WTC11 (cell line): Measurements from ENCODE around the gene OTULIN. TPM values are rescaled to one million over a fixed set of nuclear protein-coding genes. Genes with fewer than 3 reads are reported as not detected.

Source experiments
- ATAC-seq: fragments of 200-7000 bp; cut with Tn5 transposase; 2 replicates; pipeline ENCODE4 v1.10.0; 2021; ENCODE audit warnings: mild to moderate bottlenecking, moderate library complexity
- CTCF ChIA-PET: fragments of 300-600 bp; sonication (Branson Sonifier 250); formaldehyde crosslinking; loops from one replicate; lab custom pipeline; 2021; ENCODE audit warnings: antibody characterized with exemption; lab: Charles Lee
- POLR2A ChIA-PET: fragments of 350-600 bp; sonication (Branson Sonifier 250); formaldehyde crosslinking; loops from one replicate; lab custom pipeline; 2021; ENCODE audit warnings: antibody characterized with exemption; lab: Charles Lee
- DNase-seq: peaks from one replicate; pipeline ENCODE4 v3.0.0; 2021; ENCODE audit warnings: low spot score
- H3K27ac Mint-ChIP-seq: 2 replicates; pipeline ENCODE4 v1.8.0; 2021; ENCODE audit warnings: mixed read lengths
- H3K27me3 Mint-ChIP-seq: 2 replicates; pipeline ENCODE4 v1.8.0; 2021; ENCODE audit warnings: low read depth, mild to moderate bottlenecking, moderate library complexity, mixed read lengths
- H3K36me3 Mint-ChIP-seq: 2 replicates; pipeline ENCODE4 v1.8.0; 2021; ENCODE audit warnings: mixed read lengths
- H3K4me1 Mint-ChIP-seq: 2 replicates; pipeline ENCODE4 v1.8.0; 2022; ENCODE audit warnings: mixed read lengths
- H3K4me3 Mint-ChIP-seq: 2 replicates; pipeline ENCODE4 v1.8.0; 2021; ENCODE audit warnings: mild to moderate bottlenecking, moderate library complexity, mixed read lengths
- H3K9me3 Mint-ChIP-seq: 2 replicates; pipeline ENCODE4 v1.8.0; 2021; ENCODE audit warnings: mixed read lengths
- AR ChIP-seq: fragments of 250-450 bp; sonication (Bioruptor Pico); IDR thresholded peaks from 2 replicates; pipeline ENCODE4 v1.9.0; 2021; ENCODE audit warnings: mild to moderate bottlenecking
- ATF2 ChIP-seq: sonication (generic); formaldehyde crosslinking; IDR thresholded peaks from 2 replicates; pipeline ENCODE4 v1.8.1; 2022; ENCODE audit warnings: low read depth, missing genetic modification reagents, borderline replicate concordance
- CBFB ChIP-seq: sonication (generic); formaldehyde crosslinking; IDR thresholded peaks from 2 replicates; pipeline ENCODE4 v1.8.1; 2022; ENCODE audit warnings: mild to moderate bottlenecking, low read depth, missing genetic modification reagents
- E2F5 ChIP-seq: sonication (generic); formaldehyde crosslinking; IDR thresholded peaks from 2 replicates; pipeline ENCODE4 v1.8.1; 2022; ENCODE audit warnings: mild to moderate bottlenecking, moderate library complexity, missing genetic modification reagents
- EMX1 ChIP-seq: fragments of 250-450 bp; sonication (Bioruptor Pico); IDR thresholded peaks from 2 replicates; pipeline ENCODE4 v1.8.0; 2021; ENCODE audit warnings: mild to moderate bottlenecking
- GABPB1 ChIP-seq: sonication (generic); formaldehyde crosslinking; IDR thresholded peaks from 2 replicates; pipeline ENCODE4 v1.8.1; 2023; ENCODE audit warnings: mild to moderate bottlenecking, missing genetic modification reagents
- GTF2I ChIP-seq: fragments of 250-450 bp; sonication (Bioruptor Pico); conservative IDR thresholded peaks from 2 replicates; pipeline ENCODE4 v1.4.0; 2021; ENCODE audit warnings: mild to moderate bottlenecking
- HMGA2 ChIP-seq: fragments of 250-450 bp; sonication (Bioruptor Pico); IDR thresholded peaks from 2 replicates; pipeline ENCODE4 v1.4.0; 2021; ENCODE audit warnings: mild to moderate bottlenecking, moderate library complexity
- JUN ChIP-seq: sonication (generic); formaldehyde crosslinking; IDR thresholded peaks from 2 replicates; pipeline ENCODE4 v1.8.0; 2023; ENCODE audit warnings: mild to moderate bottlenecking, missing genetic modification reagents
- KAT7 ChIP-seq: sonication (generic); formaldehyde crosslinking; IDR thresholded peaks from 2 replicates; pipeline ENCODE4 v1.8.1; 2023; ENCODE audit warnings: missing genetic modification reagents, mild to moderate bottlenecking, borderline replicate concordance
- NFATC4 ChIP-seq: fragments of 250-450 bp; sonication (Bioruptor Pico); IDR thresholded peaks from 2 replicates; pipeline ENCODE4 v1.9.0; 2021; ENCODE audit warnings: mild to moderate bottlenecking
- NFYB ChIP-seq: sonication (generic); formaldehyde crosslinking; conservative IDR thresholded peaks from 2 replicates; pipeline ENCODE4 v1.8.0; 2022; ENCODE audit warnings: low read depth, missing genetic modification reagents
- NR2C2 ChIP-seq: sonication (generic); formaldehyde crosslinking; IDR thresholded peaks from 2 replicates; pipeline ENCODE4 v1.8.0; 2022; ENCODE audit warnings: mild to moderate bottlenecking, missing genetic modification reagents
- NR3C1 ChIP-seq: sonication (generic); formaldehyde crosslinking; conservative IDR thresholded peaks from 2 replicates; pipeline ENCODE4 v1.8.1; 2023; ENCODE audit warnings: low read depth, mild to moderate bottlenecking, missing genetic modification reagents
- PRRX2 ChIP-seq: fragments of 250-450 bp; sonication (Bioruptor Pico); IDR thresholded peaks from 2 replicates; pipeline ENCODE4 v1.8.0; 2021; ENCODE audit warnings: mild to moderate bottlenecking
- RELA ChIP-seq: sonication (generic); formaldehyde crosslinking; IDR thresholded peaks from 2 replicates; pipeline ENCODE4 v1.8.1; 2022; ENCODE audit warnings: missing genetic modification reagents, mild to moderate bottlenecking, borderline replicate concordance
- SMAD3 ChIP-seq: sonication (generic); formaldehyde crosslinking; IDR thresholded peaks from 2 replicates; pipeline ENCODE4 v1.8.0; 2022; ENCODE audit warnings: missing genetic modification reagents, mild to moderate bottlenecking, borderline replicate concordance
- SOX15 ChIP-seq: fragments of 250-450 bp; sonication (Bioruptor Pico); IDR thresholded peaks from 2 replicates; pipeline ENCODE4 v1.9.0; 2021; ENCODE audit warnings: mild to moderate bottlenecking
- TCF7 ChIP-seq: sonication (generic); formaldehyde crosslinking; IDR thresholded peaks from 2 replicates; pipeline ENCODE4 v1.8.0; 2022; ENCODE audit warnings: mild to moderate bottlenecking, low read depth, missing genetic modification reagents, moderate library complexity
- TP53 ChIP-seq: sonication (generic); formaldehyde crosslinking; IDR thresholded peaks from 2 replicates; pipeline ENCODE4 v1.8.1; 2023; ENCODE audit warnings: mild to moderate bottlenecking, missing genetic modification reagents
- ZBTB21 ChIP-seq: sonication (generic); formaldehyde crosslinking; IDR thresholded peaks from 2 replicates; pipeline ENCODE4 v1.8.1; 2023; ENCODE audit warnings: mild to moderate bottlenecking, missing genetic modification reagents, borderline replicate concordance
- ZMAT4 ChIP-seq: fragments of 250-450 bp; sonication (Bioruptor Pico); IDR thresholded peaks from 2 replicates; pipeline ENCODE4 v1.9.0; 2021; ENCODE audit warnings: mild to moderate bottlenecking
- ZNF121 ChIP-seq: sonication (generic); formaldehyde crosslinking; IDR thresholded peaks from 2 replicates; pipeline ENCODE4 v1.8.0; 2023; ENCODE audit warnings: missing genetic modification reagents
- ZNF219 ChIP-seq: sonication (generic); formaldehyde crosslinking; IDR thresholded peaks from 2 replicates; pipeline ENCODE4 v1.8.0; 2023; ENCODE audit warnings: missing genetic modification reagents, mild to moderate bottlenecking, borderline replicate concordance
- ZNF232 ChIP-seq: sonication (generic); formaldehyde crosslinking; IDR thresholded peaks from 2 replicates; pipeline ENCODE4 v1.8.0; 2022; ENCODE audit warnings: mild to moderate bottlenecking, missing genetic modification reagents
- ZNF416 ChIP-seq: fragments of 250-450 bp; sonication (Bioruptor Pico); IDR thresholded peaks from 2 replicates; pipeline ENCODE4 v1.9.0; 2021; ENCODE audit warnings: mild to moderate bottlenecking, inconsistent platforms
- ZNF423 ChIP-seq: fragments of 250-450 bp; sonication (Bioruptor Pico); IDR thresholded peaks from 2 replicates; pipeline ENCODE4 v2.1.2; 2022; ENCODE audit warnings: mild to moderate bottlenecking, moderate library complexity
- total RNA-seq: library from RNA; stranded (reverse); gene quantifications from 3 replicates; pipeline ENCODE4 v1.2.3, GENCODE V29; 2021

OTULIN gene
- total RNA-seq, 1 experiment from 2014 or later, result 25.0 TPM

GRCh38 chr5:14674983-14675854 is 10.7 kb downstream of the OTULIN start:
- no peak overlapping the region for H3K4me3 Mint-ChIP-seq
- no peak for TF ChIP-seq JUN (CRISPR knock-in tag)
- TF ChIP-seq TP53 (CRISPR knock-in tag), result no peak
- TF ChIP-seq RELA (CRISPR knock-in tag), result no peak
- TF ChIP-seq AR (CRISPR knock-in tag), result no peak
- TF ChIP-seq ZNF219 (CRISPR knock-in tag), result no peak
- no peak for TF ChIP-seq ZNF121
- no peak for TF ChIP-seq ZNF232 (CRISPR knock-in tag)
- no peak for TF ChIP-seq SMAD3
- no peak for TF ChIP-seq NR3C1 (CRISPR knock-in tag)
- no peak for TF ChIP-seq KAT7
- no peak for TF ChIP-seq EMX1 (CRISPR knock-in tag)
- no peak for TF ChIP-seq ZMAT4 (CRISPR knock-in tag)
- TF ChIP-seq GTF2I (CRISPR knock-in tag), result no peak
- no peak for TF ChIP-seq HMGA2 (CRISPR knock-in tag)
- TF ChIP-seq E2F5 (CRISPR knock-in tag), result no peak
- no peak for TF ChIP-seq NR2C2 (CRISPR knock-in tag)
- TF ChIP-seq SOX15, result no peak
- TF ChIP-seq CBFB, result no peak
- TF ChIP-seq ZBTB21 (CRISPR knock-in tag), result no peak
- TF ChIP-seq, all 79 proteins: peak for 0
- H3K4me1 Mint-ChIP-seq, result peaks cover 48% of the 10 kb centered on the region
- no peak overlapping the region for H3K27ac Mint-ChIP-seq
- H3K36me3 Mint-ChIP-seq, result peaks cover 5% of the 10 kb centered on the region
- H3K9me3 Mint-ChIP-seq, result no peaks in the 10 kb centered on the region
- ChIA-PET POLR2A (no interaction called here), CTCF (interaction anchor here (3.0 kb wide), 1 partner anchor 10 kb away, joined by 13 read pairs; no protein-coding TSS in a partner anchor)
- no peak for ATAC-seq
- H3K27me3 Mint-ChIP-seq, result no peaks in the 10 kb centered on the region
- DNase-seq, result no peak

GRCh38 chr5:14675865-14676300 is 11.4 kb downstream of the OTULIN start:
- Mint-ChIP-seq H3K9me3 (no peaks in the 10 kb centered on the region), H3K36me3 (peaks cover 9% of the 10 kb centered on the region), H3K4me3 (no peak overlapping the region), H3K27ac (no peak overlapping the region)
- no peak for DNase-seq
- CTCF ChIA-PET, result interaction anchor here (0.9 to 1.1 kb wide), 2 partner anchors 10 to 27 kb away, joined by 3 read pairs; no protein-coding TSS in a partner anchor
- no peak for TF ChIP-seq NFYB
- TF ChIP-seq, all 79 proteins: peak for 0
- Mint-ChIP-seq H3K4me1 (peaks cover 47% of the 10 kb centered on the region), H3K27me3 (no peaks in the 10 kb centered on the region)
- ATAC-seq, result no peak
- POLR2A ChIA-PET, result no interaction called here

- Mint-ChIP-seq H3K4me3 (no peak overlapping the region), H3K4me1 (peaks cover 43% of the 10 kb centered on the region), H3K36me3 (peaks cover 12% of the 10 kb centered on the region), H3K9me3 (no peaks in the 10 kb centered on the region), H3K27me3 (no peaks in the 10 kb centered on the region), H3K27ac (0 out of 2 replicates have a peak overlapping the region, but pooled peaks have one; percentile 36)
- DNase-seq (no peak), ATAC-seq (no peak)
- TF ChIP-seq NFATC4, result no peak
- no peak for TF ChIP-seq PRRX2 (CRISPR knock-in tag)
- TF ChIP-seq GABPB1, result no peak
- TF ChIP-seq ZBTB21 (CRISPR knock-in tag), result no peak
- no peak for TF ChIP-seq ZNF423
- no peak for TF ChIP-seq ZNF416 (CRISPR knock-in tag)
- no peak for TF ChIP-seq ATF2 (CRISPR knock-in tag)
- no peak for TF ChIP-seq TCF7 (CRISPR knock-in tag)
- POLR2A ChIA-PET, result no interaction called here
- CTCF ChIA-PET, result interaction anchor here (0.9 to 1.1 kb wide), 2 partner anchors 9 to 28 kb away, joined by 3 read pairs; no protein-coding TSS in a partner anchor
Measured at GRCh38 chr5:14676320-14676719, 11.8 kb downstream of the OTULIN start.
